AG04450 (cell line): ENCODE data around the gene CABS1. TPM values are rescaled to one million over a fixed set of nuclear protein-coding genes. Genes with fewer than 3 reads are reported as not detected.

ENCODE experiments used
- CTCF ChIA-PET: fragments of 300-600, 350-600 bp; formaldehyde crosslinking; extraction: SDS; loops from one replicate; lab custom pipeline; 2022; ENCODE audit warnings: antibody characterized with exemption, inconsistent platforms; lab: Charles Lee
- POLR2A ChIA-PET: fragments of 350-600 bp; formaldehyde crosslinking; extraction: SDS; loops from one replicate; lab custom pipeline; 2021; ENCODE audit warnings: antibody characterized with exemption, inconsistent platforms; lab: Yijun Ruan, JAX
- DNase-seq: peaks from one replicate; pipeline ENCODE4 v3.0.0-alpha.2; 2011; ENCODE audit warnings: low read depth, low spot score
- H3K27ac ChIP-seq: one replicate; pipeline ENCODE4 v1.5.1; 2012; ENCODE audit warnings: low read depth, low read length, control low read depth
- H3K27me3 ChIP-seq: one replicate; pipeline ENCODE4 v1.6.0; 2012; ENCODE audit warnings: low read length; ENCODE audit not compliant: control insufficient read depth, insufficient read depth
- H3K4me3 ChIP-seq: 2 replicates; pipeline ENCODE4 v1.5.1; 2011; ENCODE audit warnings: mild to moderate bottlenecking, low read depth, low read length, control low read depth
- H3K9me3 ChIP-seq: 2 replicates; pipeline ENCODE4 v1.5.1; 2012; ENCODE audit warnings: low read length; ENCODE audit not compliant: control insufficient read depth, insufficient read depth
- polyA plus RNA-seq: library from polyadenylated mRNA; depleted of rRNA; stranded (reverse); fragments of >200 nt; gene quantifications from 2 replicates; pipeline ENCODE4 v1.2.3, GENCODE V29; 2011
- TF ChIP-seq, protein P1 (sequence below): IDR thresholded peaks from 2 replicates; pipeline ENCODE4 v1.5.1; 2011; ENCODE audit warnings: low read depth, low read length, control low read depth, inconsistent platforms

Gene CABS1
- polyA plus RNA-seq, 1 experiment: not detected

DNA sequence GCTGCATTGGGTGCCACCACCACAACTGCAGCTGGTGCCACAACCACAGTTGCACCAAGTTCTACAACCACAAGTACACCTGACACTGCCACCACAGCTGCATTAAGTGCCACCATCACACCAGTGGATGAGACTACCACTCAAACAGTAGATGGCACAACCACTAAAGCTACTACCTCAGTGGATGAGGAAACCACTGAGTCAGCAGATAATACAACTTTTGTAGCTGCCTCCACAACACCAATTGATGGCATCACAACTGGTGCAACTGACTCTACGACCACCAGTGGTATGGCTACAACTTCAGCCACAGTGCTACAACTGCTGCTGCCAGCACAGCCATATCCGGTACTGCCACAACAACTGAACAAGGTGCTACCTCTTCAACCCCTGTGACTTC lies 35.1 kb upstream of the CABS1 start:
- CTCF ChIA-PET: no interaction called here
- H3K4me3 ChIP-seq: no peak overlapping the region
- H3K27ac ChIP-seq: no peak overlapping the region
- H3K9me3 ChIP-seq: no peaks in the 10 kb centered on the region
- POLR2A ChIA-PET: no interaction called here
- no peak for DNase-seq
- TF ChIP-seq, protein P1, sequence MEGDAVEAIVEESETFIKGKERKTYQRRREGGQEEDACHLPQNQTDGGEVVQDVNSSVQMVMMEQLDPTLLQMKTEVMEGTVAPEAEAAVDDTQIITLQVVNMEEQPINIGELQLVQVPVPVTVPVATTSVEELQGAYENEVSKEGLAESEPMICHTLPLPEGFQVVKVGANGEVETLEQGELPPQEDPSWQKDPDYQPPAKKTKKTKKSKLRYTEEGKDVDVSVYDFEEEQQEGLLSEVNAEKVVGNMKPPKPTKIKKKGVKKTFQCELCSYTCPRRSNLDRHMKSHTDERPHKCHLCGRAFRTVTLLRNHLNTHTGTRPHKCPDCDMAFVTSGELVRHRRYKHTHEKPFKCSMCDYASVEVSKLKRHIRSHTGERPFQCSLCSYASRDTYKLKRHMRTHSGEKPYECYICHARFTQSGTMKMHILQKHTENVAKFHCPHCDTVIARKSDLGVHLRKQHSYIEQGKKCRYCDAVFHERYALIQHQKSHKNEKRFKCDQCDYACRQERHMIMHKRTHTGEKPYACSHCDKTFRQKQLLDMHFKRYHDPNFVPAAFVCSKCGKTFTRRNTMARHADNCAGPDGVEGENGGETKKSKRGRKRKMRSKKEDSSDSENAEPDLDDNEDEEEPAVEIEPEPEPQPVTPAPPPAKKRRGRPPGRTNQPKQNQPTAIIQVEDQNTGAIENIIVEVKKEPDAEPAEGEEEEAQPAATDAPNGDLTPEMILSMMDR: no peak
- H3K27me3 ChIP-seq: no peaks in the 10 kb centered on the region

GRCh38 chr4:70300215-70300614 lies 34.6 kb upstream of the CABS1 start:
- Histone ChIP-seq H3K27me3 (no peaks in the 10 kb centered on the region), H3K4me3 (no peak overlapping the region), H3K9me3 (no peaks in the 10 kb centered on the region), H3K27ac (no peak overlapping the region)
- CTCF ChIA-PET: no interaction called here
- POLR2A ChIA-PET: no interaction called here
- TF ChIP-seq, protein P1: no peak
- no peak for DNase-seq

DNA sequence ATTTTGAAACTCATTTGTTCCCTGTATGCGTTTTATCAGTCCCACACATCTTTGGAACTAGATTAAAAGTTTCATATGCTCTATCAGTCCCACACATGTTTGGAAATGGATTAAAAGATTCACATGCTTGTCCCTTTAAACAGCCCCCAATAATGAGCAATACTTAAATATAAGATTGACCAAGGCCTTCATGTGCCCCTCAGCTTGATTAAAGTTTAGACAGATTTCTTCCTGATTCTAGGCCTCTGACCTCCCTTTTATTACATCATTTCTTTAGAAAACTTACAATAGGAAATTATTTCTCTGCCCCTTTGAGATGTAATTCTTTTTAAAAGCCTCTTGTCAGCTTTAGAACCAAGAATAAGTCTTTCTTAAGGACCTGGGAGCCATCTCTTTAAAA lies 31.7 kb upstream of the CABS1 start:
- Histone ChIP-seq H3K27ac (no peak overlapping the region), H3K4me3 (no peak overlapping the region), H3K9me3 (no peaks in the 10 kb centered on the region), H3K27me3 (no peaks in the 10 kb centered on the region)
- ChIA-PET POLR2A (no interaction called here), CTCF (no interaction called here)
- no peak for DNase-seq
- TF ChIP-seq, protein P1: no peak

GRCh38 chr4:70305601-70306000 lies 29.2 kb upstream of the CABS1 start:
- ChIA-PET CTCF (no interaction called here), POLR2A (no interaction called here)
- no peaks in the 10 kb centered on the region for H3K9me3 ChIP-seq
- no peak overlapping the region for H3K27ac ChIP-seq
- H3K4me3 ChIP-seq: no peak overlapping the region
- no peaks in the 10 kb centered on the region for H3K27me3 ChIP-seq
- TF ChIP-seq, protein P1: no peak
- DNase-seq: no peak

DNA sequence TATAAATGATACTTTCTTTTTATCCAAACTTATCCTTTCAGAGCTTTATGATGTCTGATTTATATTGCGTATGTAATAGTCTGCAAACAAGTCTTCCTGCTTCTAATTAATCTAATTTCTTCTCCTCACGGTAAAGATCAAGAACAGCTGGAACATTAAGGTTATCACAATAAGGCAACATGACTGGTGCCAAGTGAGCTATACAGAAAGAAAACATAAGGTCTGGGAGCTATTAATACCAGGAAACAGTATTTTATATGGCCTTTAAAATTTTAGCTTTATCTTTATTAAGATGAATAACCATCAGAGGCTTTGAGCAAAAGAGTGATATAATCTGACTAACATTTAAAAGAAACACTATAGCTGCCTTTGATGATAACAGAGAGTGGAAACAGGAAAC lies 28.7 kb upstream of the CABS1 start:
- Histone ChIP-seq H3K27me3 (no peaks in the 10 kb centered on the region), H3K9me3 (no peaks in the 10 kb centered on the region), H3K4me3 (no peak overlapping the region), H3K27ac (no peak overlapping the region)
- no peak for DNase-seq
- TF ChIP-seq, protein P1: no peak
- CTCF ChIA-PET: no interaction called here
- POLR2A ChIA-PET: no interaction called here
